Pancreas (tissue), 10 donors: Measurements from ENCODE around the gene ARL3. TPM values are rescaled to one million over a fixed set of nuclear protein-coding genes. Genes with fewer than 3 reads are reported as not detected.

Experiments
- ATAC-seq, 4 donors: fragments of 200-7000 bp; cut with Tn5 transposase; one replicate each; pipeline versions ENCODE4 v1.8.0 to v1.9.1; 2020; ENCODE audit warnings: mild to moderate bottlenecking in 4 of 4, moderate library complexity in 4 of 4
- DNase-seq, 6 donors: peaks; one replicate each; pipeline ENCODE4 v3.0.0-alpha.2; 2020
- FAIRE-seq: peaks from 2 replicates; lab custom pipeline; 2012; peaks lifted over from hg19 to GRCh38; lab: Jason Lieb, UNC
- H3K27ac ChIP-seq, 4 donors: fragments of 200-600 bp; sonication (generic); 1 replicate in 3 of 4; 2 replicates in 1 of 4; pipeline versions ENCODE4 v1.5.0 to v1.8.0; 2020
- H3K27me3 ChIP-seq, 4 donors: fragments of 200-600 bp; one replicate each; pipeline ENCODE4 v1.8.0; 2021
- H3K36me3 ChIP-seq, 3 donors: fragments of 200-600 bp; sonication (generic) in 1 of 3; one replicate each; pipeline versions ENCODE4 v1.5.0 to v1.8.0; 2020 to 2021
- H3K4me1 ChIP-seq, 3 donors: fragments of 200-600 bp; one replicate each; pipeline ENCODE4 v1.8.0; 2021
- H3K4me3 ChIP-seq, 4 donors: fragments of 200-600 bp; sonication (generic) in 2 of 4; one replicate each; pipeline versions ENCODE4 v1.5.0 to v1.8.0; 2020 to 2021
- H3K9me3 ChIP-seq, 4 donors: fragments of 200-600 bp; one replicate each; pipeline ENCODE4 v1.8.0; 2021
- WGBS, 2 donors: extraction: QIAGEN DNeasy Blood & Tissue Kit; methylation state at CpG; one replicate each; pipeline ENCODE4 v1.1.7; 2013; 5-methylcytosine and 5-hydroxymethylcytosine counted together
- intact Hi-C, 3 donors: fragments of 100-400 bp; cut with DNase I; formaldehyde crosslinking; loops; one replicate each; pipeline versions ENCODE4 v1.11.1 to v1.14.2; 2022
- polyA plus RNA-seq, 2 donors: library from polyadenylated mRNA; stranded (reverse); fragments of 200-250 nt; gene quantifications; one replicate each; pipeline ENCODE4 v1.2.3, GENCODE V29; 2013
- total RNA-seq, 6 donors: library from RNA; stranded (reverse); fragmentation: NEBNext Ultra II Directional in 4 of 6; extraction: Animal tissue kit (Norgen Biotek cat#: 25700) in 4 of 6; gene quantifications; one replicate each; pipeline versions ENCODE4 v1.2.1 to v1.2.4, GENCODE V29; 2021 to 2023
- TF ChIP-seq, protein P1 (sequence below), 4 donors: fragments of 200-600 bp; sonication (generic) in 3 of 4; IDR thresholded peaks; one replicate each; pipeline versions ENCODE4 v1.5.0 to v1.8.0; 2021; ENCODE audit warnings: antibody characterized with exemption in 4 of 4
- donor health status: healthy with polysubstance abuse.
- donor health status: DM: no; HTN: no; CAD: no; lungs with moderate emphysema.
- donor health status: DM: no; HTN: no; CAD: no.
- donor health status: control.
- donor health status: control.
- donor health status: Bipolar disorder and iron deficiency.
- donor health status: DM: yes; HTN: yes; CAD: no.
- donor health status: DM: no; HTN: no; CAD: no.
- donor health status: DM: no; HTN: no; CAD: no.
- donor health status: DM: yes; HTN: yes; CAD: no.

Gene ARL3
- total and polyA plus RNA-seq, 8 donors, result 2.4 to 8.0 (median 3.1) TPM

DNA sequence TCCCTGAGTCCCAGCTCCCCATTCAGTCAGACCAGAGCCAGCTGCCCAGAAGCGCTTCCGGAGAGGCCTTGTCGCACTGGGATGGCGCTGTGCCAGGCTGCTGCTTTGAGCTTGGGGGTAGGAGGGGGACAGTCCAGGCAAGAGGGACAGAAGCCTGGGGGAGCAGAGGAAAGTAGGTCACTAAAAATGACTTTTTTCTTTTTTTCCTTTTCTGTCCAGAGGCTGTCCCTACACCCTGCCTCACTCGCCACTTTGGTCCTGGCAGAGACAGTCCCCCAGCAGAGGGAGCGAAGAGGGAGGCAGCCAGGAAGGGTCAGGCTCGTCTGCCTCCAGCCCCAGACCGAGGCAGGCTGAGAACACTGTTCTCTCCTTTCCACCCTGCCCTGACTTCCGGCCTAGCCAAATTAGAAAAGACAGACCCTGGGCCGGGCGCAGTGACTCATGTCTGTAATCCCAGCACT is 85.7 kb downstream of the ARL3 start:
- H3K4me1 ChIP-seq, result peaks cover 0 to 14% (median 6%) of the 10 kb centered on the region in 3 donors
- peak in 3 of 6 donors; percentile 70 to 83 (median 76) for DNase-seq
- WGBS, 2 donors, result 69 to 81% methylated on average over 10 to 11 of the region's 11 CpGs
- intact Hi-C loops, result no loop called here
- ATAC-seq, result peak; percentile 5 to 37 (median 26)
- TF ChIP-seq, protein P1, sequence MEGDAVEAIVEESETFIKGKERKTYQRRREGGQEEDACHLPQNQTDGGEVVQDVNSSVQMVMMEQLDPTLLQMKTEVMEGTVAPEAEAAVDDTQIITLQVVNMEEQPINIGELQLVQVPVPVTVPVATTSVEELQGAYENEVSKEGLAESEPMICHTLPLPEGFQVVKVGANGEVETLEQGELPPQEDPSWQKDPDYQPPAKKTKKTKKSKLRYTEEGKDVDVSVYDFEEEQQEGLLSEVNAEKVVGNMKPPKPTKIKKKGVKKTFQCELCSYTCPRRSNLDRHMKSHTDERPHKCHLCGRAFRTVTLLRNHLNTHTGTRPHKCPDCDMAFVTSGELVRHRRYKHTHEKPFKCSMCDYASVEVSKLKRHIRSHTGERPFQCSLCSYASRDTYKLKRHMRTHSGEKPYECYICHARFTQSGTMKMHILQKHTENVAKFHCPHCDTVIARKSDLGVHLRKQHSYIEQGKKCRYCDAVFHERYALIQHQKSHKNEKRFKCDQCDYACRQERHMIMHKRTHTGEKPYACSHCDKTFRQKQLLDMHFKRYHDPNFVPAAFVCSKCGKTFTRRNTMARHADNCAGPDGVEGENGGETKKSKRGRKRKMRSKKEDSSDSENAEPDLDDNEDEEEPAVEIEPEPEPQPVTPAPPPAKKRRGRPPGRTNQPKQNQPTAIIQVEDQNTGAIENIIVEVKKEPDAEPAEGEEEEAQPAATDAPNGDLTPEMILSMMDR (IDR thresholded peaks at IDR 0.05), result no peak
- FAIRE-seq, result no peak
- peaks cover 0 to 9% (median 0%) of the 10 kb centered on the region in 3 donors for H3K36me3 ChIP-seq
- no peaks in the 10 kb centered on the region for H3K27me3 ChIP-seq
- H3K27ac ChIP-seq, result peak overlapping the region in 3 of 4 donors; percentile 54 to 86 (median 86)
- H3K9me3 ChIP-seq, result no peaks in the 10 kb centered on the region
- no peak overlapping the region for H3K4me3 ChIP-seq

DNA sequence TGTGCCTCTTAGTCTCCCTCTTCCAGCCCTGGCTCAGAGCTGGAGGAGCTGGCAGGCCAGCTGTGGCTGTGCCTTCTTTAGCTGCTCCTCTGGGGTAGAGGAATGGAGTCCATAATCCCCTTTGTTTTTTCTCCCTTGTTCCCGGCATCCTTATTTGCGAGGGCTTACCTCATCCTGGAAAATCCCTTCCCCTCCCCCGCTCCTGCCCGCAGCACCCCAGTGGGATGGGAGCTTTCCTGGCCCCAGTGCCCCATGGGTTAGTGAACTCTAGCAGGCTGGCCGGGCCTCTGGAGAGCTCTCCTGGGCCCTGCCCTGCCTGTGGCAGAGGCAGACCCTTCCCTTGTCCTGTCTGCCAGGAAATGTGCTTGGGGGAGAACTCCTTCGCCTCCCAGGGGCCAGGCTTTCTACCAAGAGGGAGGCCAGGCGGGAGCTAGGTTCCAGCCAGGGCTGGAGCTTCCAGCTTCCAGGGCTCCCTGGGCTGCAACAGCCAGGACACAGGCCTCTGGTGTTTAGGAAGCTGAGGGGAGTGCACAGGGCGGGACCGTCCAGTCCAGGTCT is 86.4 kb downstream of the ARL3 start:
- Histone ChIP-seq H3K36me3 (peaks cover 0 to 9% (median 0%) of the 10 kb centered on the region in 3 donors), H3K27me3 (no peaks in the 10 kb centered on the region), H3K27ac (peak overlapping the region in 3 of 4 donors; percentile 54 to 86 (median 86)), H3K9me3 (no peaks in the 10 kb centered on the region), H3K4me1 (peaks cover 0 to 14% (median 6%) of the 10 kb centered on the region in 3 donors), H3K4me3 (no peak overlapping the region)
- intact Hi-C loops, result no loop called here
- DNase-seq (peak in 3 of 6 donors; percentile 56 to 64 (median 64)), FAIRE-seq (no peak), ATAC-seq (peak in 3 of 4 donors; percentile 65 to 75 (median 68))
- TF ChIP-seq, protein P1 (IDR thresholded peaks at IDR 0.05), result no peak
- 68 to 75% methylated on average over 9 of the region's 9 CpGs for WGBS, 2 donors

DNA sequence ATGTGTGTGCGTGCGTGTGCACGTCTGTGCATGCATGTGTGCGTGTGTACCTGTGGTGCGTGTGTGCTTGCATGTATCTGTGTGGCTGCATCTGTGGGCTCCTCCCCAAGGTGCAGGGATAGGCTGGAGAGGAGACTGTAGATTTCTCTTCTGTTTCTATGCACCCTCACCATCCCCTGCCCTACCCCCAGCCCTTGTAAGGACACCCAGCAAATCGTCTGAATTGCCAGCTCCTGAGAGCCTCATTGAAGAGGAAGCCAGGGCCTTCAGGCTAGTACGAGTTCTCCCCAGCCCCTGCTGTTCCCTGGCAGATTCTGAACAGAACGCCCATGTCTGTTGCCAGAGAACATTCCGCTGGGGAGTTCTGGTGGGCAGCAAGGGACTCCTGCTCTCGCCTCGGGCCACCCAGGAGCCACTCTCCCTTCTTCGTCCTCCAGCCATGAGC is 86.9 kb downstream of the ARL3 start:
- Histone ChIP-seq H3K27ac (peak overlapping the region in 3 of 4 donors; percentile 54 to 86 (median 86)), H3K36me3 (peaks cover 0 to 9% (median 0%) of the 10 kb centered on the region in 3 donors), H3K9me3 (no peaks in the 10 kb centered on the region), H3K4me1 (peaks cover 0 to 14% (median 6%) of the 10 kb centered on the region in 3 donors), H3K4me3 (no peak overlapping the region), H3K27me3 (no peaks in the 10 kb centered on the region)
- FAIRE-seq, result no peak
- peak in 1 of 6 donors; percentile 24 for DNase-seq
- ATAC-seq, result no peak
- 79 to 87% methylated on average over 12 of the region's 12 CpGs for WGBS, 2 donors
- intact Hi-C loops, result no loop called here
- TF ChIP-seq, protein P1 (IDR thresholded peaks at IDR 0.05), result no peak

DNA sequence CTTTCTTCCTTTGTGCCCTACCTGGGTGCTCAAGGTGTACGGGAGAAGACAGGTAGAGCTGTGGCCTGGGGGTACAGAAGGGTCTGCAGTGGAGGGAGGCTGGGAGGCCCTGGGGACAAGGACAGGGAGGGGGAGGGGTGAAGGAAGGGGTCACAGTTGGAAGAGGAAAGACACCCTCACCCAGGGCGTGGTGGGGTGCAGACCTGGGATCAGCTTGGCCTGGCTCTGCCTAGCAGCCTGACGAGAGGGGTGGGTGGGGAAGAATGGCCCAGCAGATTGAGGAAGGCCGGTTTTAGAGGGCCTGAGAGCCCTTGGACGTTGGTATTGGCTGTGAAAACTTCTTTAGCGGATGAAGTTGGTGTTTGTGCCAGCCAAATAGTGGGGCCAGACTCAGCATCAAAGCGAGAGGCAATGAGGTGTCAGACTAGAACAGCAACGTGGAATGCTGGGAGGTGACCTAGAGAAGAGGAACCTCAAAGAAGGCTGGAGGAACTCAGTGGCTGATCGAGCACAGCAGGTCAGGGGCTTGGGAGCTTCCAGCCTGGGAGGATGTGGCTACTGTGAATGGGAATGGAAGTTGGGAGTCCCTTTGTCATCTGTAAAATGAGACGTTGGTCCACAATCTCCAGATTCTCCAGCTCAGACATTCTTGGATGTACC is 88.0 kb downstream of the ARL3 start:
- TF ChIP-seq, protein P1 (IDR thresholded peaks at IDR 0.05), result no peak
- 81 to 85% methylated on average over 10 of the region's 10 CpGs for WGBS, 2 donors
- Histone ChIP-seq H3K4me3 (no peak overlapping the region), H3K4me1 (peaks cover 0 to 14% (median 6%) of the 10 kb centered on the region in 3 donors), H3K9me3 (no peaks in the 10 kb centered on the region), H3K27me3 (no peaks in the 10 kb centered on the region), H3K36me3 (peaks cover 0 to 9% (median 0%) of the 10 kb centered on the region in 3 donors), H3K27ac (peak overlapping the region in 1 of 4 donors; percentile 30)
- no peak for FAIRE-seq
- ATAC-seq, result no peak
- intact Hi-C loops, result no loop called here
- peak in 1 of 6 donors; percentile 45 for DNase-seq
